HepG2 (cell line): ENCODE results near the gene NDUFV1. TPM values are rescaled to one million over a fixed set of nuclear protein-coding genes. Genes with fewer than 3 reads are reported as not detected.

Experiments
- ATF4 ChIP-seq, 2 experiments: fragments of 450-650 bp in 1 of 2; sonication (generic) in 1 of 2; formaldehyde crosslinking; IDR thresholded peaks; 2 replicates each; pipeline versions ENCODE4 v1.5.0 to v1.8.0; 2020 to 2022; ENCODE audit warnings: mild to moderate bottlenecking in 1 of 2, missing genetic modification reagents in 1 of 2
- CAMTA2 ChIP-seq: sonication (generic); formaldehyde crosslinking; IDR thresholded peaks from 2 replicates; pipeline ENCODE4 v1.4.0; 2020; ENCODE audit warnings: mild to moderate bottlenecking, missing genetic modification reagents, borderline replicate concordance
- HNRNPL ChIP-seq: fragments of 200-400 bp; formaldehyde crosslinking; IDR thresholded peaks from 2 replicates; pipeline ENCODE4 v1.6.1; 2017; ENCODE audit warnings: mild to moderate bottlenecking, low read depth, low read length
- HNRNPUL1 ChIP-seq: fragments of 200-400 bp; formaldehyde crosslinking; IDR thresholded peaks from 2 replicates; pipeline ENCODE4 v1.6.1; 2017; ENCODE audit warnings: low read depth, mild to moderate bottlenecking, low read length, moderate library complexity
- MAFF ChIP-seq: IDR thresholded peaks from 2 replicates; pipeline ENCODE4 v1.6.1; 2011; ENCODE audit warnings: low read depth, low read length, improper control_type of control experiment
- MTF2 ChIP-seq: sonication (generic); formaldehyde crosslinking; IDR thresholded peaks from 2 replicates; pipeline ENCODE4 v1.5.0; 2020; ENCODE audit warnings: missing genetic modification reagents, borderline replicate concordance
- NAIF1 ChIP-seq: sonication (generic); formaldehyde crosslinking; IDR thresholded peaks from 2 replicates; pipeline ENCODE4 v1.5.0; 2020; ENCODE audit warnings: mild to moderate bottlenecking, missing genetic modification reagents, borderline replicate concordance
- NFKB2 ChIP-seq: sonication (generic); formaldehyde crosslinking; IDR thresholded peaks from 2 replicates; pipeline ENCODE4 v1.4.0; 2020; ENCODE audit warnings: missing genetic modification reagents, borderline replicate concordance
- NPAS2 ChIP-seq: sonication (generic); formaldehyde crosslinking; IDR thresholded peaks from 2 replicates; pipeline ENCODE4 v1.8.0; 2022; ENCODE audit warnings: mild to moderate bottlenecking, missing genetic modification reagents, borderline replicate concordance
- PITX1 ChIP-seq: sonication (generic); formaldehyde crosslinking; IDR thresholded peaks from 2 replicates; pipeline ENCODE4 v1.5.1; 2020; ENCODE audit warnings: mild to moderate bottlenecking, missing genetic modification reagents
- YEATS2 ChIP-seq: sonication (generic); formaldehyde crosslinking; IDR thresholded peaks from 2 replicates; pipeline ENCODE4 v1.4.0; 2020; ENCODE audit warnings: missing genetic modification reagents, borderline replicate concordance
- ZNF280B ChIP-seq: sonication (generic); formaldehyde crosslinking; IDR thresholded peaks from 2 replicates; pipeline ENCODE4 v1.5.0; 2020; ENCODE audit warnings: missing genetic modification reagents, mild to moderate bottlenecking, borderline replicate concordance
- ZNF383 ChIP-seq: sonication (generic); formaldehyde crosslinking; IDR thresholded peaks from 2 replicates; pipeline ENCODE4 v1.4.0; 2020; ENCODE audit warnings: missing genetic modification reagents, mild to moderate bottlenecking, borderline replicate concordance
- ZSCAN30 ChIP-seq: sonication (generic); formaldehyde crosslinking; IDR thresholded peaks from 2 replicates; pipeline ENCODE4 v1.5.0; 2020; ENCODE audit warnings: mild to moderate bottlenecking, missing genetic modification reagents
- polyA plus RNA-seq, 8 experiments: library from polyadenylated mRNA; depleted of rRNA in 3 of 8; stranded (reverse) in 7 of 8; unstranded in 1 of 8; fragments of >200 nt; fragmentation: Illumina TruSeq in 4 of 8; extraction: Trizol in 4 of 8; gene quantifications; 2 replicates each; pipeline versions ENCODE4 v1.2.1 to v1.2.3, GENCODE V29; 2011 to 2016; ENCODE audit warnings: low read depth in 4 of 8, missing spikeins in 1 of 8, mixed read lengths in 1 of 8; ENCODE audit not compliant: insufficient read depth in 1 of 8
- total RNA-seq, 5 experiments: library from RNA; depleted of rRNA; stranded (reverse); fragments of >200 nt; fragmentation: Illumina TruSeq; extraction: Trizol; gene quantifications; 2 replicates each; pipeline ENCODE4 v1.2.3, GENCODE V29; 2016; ENCODE audit warnings: low read depth in 1 of 5
- TF ChIP-seq, protein P1 (sequence below): sonication (generic); formaldehyde crosslinking; IDR thresholded peaks from 2 replicates; pipeline ENCODE4 v1.4.0; 2020; ENCODE audit warnings: missing genetic modification reagents
- TF ChIP-seq, protein P2 (sequence below): sonication (generic); formaldehyde crosslinking; IDR thresholded peaks from 2 replicates; pipeline ENCODE4 v1.4.0; 2020; ENCODE audit warnings: missing genetic modification reagents, borderline replicate concordance

The NDUFV1 gene
- total and polyA plus RNA-seq, 2 of the 13 experiments (the other 11 are each of a cell fraction or from before 2014, with no cell fraction given), result 88.9 to 137 TPM

DNA sequence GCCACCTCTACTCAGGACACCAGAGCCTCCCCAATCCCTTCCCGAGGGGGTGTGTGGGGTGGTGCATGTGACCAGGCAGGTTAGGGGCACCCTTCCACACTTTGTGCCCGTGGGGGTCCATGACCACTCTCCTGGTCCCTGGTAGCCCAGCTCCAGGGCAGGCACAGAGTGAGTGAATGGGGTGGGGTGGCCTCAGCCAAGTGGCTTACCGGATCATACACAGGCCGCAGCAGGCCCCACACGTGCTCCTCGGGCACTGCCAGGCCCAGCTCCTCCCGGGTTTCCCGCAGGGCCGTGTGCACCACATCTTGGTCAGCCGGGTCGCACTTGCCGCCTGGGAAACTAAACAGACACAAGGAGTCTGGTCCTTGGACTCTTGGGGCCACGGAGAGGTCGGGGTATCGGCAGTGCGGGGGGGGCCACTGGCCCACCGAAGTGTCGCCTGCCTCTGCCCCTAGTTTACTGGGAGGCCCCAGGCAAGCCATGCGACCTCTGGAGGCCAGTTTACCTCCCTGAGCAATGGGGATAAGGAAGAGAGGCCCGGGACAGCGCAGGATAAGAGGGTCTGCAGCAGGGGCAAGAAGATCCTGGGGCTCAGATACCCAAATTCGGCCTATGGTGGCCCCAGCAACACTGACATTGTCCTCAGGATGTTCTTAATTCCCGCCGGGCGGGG lies 22.1 kb downstream of the NDUFV1 start (continued):
- TF ChIP-seq NFKB2 (CRISPR knock-in tag) (no peak), HNRNPUL1 (no peak), NPAS2 (CRISPR knock-in tag) (no peak), NAIF1 (CRISPR knock-in tag) (no peak), YEATS2 (CRISPR knock-in tag) (no peak), MTF2 (CRISPR knock-in tag) (no peak), CAMTA2 (CRISPR knock-in tag) (no peak), ZNF280B (CRISPR knock-in tag) (0 out of 2 replicates have a peak, but pooled peaks have one; percentile 1), HNRNPL (peak; percentile 71; the same call in 1 of the 2 replicates), ZSCAN30 (no peak), ZNF383 (0 out of 2 replicates have a peak, but pooled peaks have one; percentile 31), MAFF (no peak), ATF4 (CRISPR knock-in tag; IDR thresholded peaks at IDR 0.05) (no peak), PITX1 (no peak)
- TF ChIP-seq, protein P1, sequence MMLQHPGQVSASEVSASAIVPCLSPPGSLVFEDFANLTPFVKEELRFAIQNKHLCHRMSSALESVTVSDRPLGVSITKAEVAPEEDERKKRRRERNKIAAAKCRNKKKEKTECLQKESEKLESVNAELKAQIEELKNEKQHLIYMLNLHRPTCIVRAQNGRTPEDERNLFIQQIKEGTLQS (CRISPR knock-in tag), result no peak
- TF ChIP-seq, protein P2, sequence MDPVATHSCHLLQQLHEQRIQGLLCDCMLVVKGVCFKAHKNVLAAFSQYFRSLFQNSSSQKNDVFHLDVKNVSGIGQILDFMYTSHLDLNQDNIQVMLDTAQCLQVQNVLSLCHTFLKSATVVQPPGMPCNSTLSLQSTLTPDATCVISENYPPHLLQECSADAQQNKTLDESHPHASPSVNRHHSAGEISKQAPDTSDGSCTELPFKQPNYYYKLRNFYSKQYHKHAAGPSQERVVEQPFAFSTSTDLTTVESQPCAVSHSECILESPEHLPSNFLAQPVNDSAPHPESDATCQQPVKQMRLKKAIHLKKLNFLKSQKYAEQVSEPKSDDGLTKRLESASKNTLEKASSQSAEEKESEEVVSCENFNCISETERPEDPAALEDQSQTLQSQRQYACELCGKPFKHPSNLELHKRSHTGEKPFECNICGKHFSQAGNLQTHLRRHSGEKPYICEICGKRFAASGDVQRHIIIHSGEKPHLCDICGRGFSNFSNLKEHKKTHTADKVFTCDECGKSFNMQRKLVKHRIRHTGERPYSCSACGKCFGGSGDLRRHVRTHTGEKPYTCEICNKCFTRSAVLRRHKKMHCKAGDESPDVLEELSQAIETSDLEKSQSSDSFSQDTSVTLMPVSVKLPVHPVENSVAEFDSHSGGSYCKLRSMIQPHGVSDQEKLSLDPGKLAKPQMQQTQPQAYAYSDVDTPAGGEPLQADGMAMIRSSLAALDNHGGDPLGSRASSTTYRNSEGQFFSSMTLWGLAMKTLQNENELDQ (CRISPR knock-in tag), result peak; percentile 65; the same call in 1 of the 2 replicates
